ENCODE measurements around the gene GAB4. TPM values are rescaled to one million over a fixed set of nuclear protein-coding genes. Genes with fewer than 3 reads are reported as not detected.

The GAB4 gene
- total and polyA plus RNA-seq, 2 of the 8 experiments (the other 6 are each of a cell fraction or from before 2014, with no cell fraction given) = 0.03 to 0.17 TPM

- H3K4ac ChIP-seq (replicated peaks; ENCODE audit: insufficient read length, low read depth, low read length) = no peak overlapping the region
- DNase-seq (ENCODE audit: low read depth in 1 of 2, low spot score in 2 of 2) = peak in 1 of 2 experiments; percentile 11
- no peak overlapping the region for H3K4me2 ChIP-seq (ENCODE audit: insufficient read depth in 1 of 2, low read depth in 2 of 2, low read length in 2 of 2)
- H3K4me3 ChIP-seq (ENCODE audit: extremely low read depth in 1 of 4, insufficient read depth in 2 of 4, low read depth in 3 of 4, low read length in 4 of 4) = no peak overlapping the region
- TF ChIP-seq TAF7 (optimal IDR thresholded peaks at IDR 0.05; ENCODE audit: borderline replicate concordance, low read depth, low read length) (no peak), TAF1 (IDR thresholded peaks at IDR 0.05; ENCODE audit: low read depth, low read length) (no peak), CBX5 (IDR thresholded peaks at IDR 0.05; ENCODE audit: low read depth, low read length) (no peak), RBBP5 (IDR thresholded peaks at IDR 0.05; ENCODE audit: borderline replicate concordance, low read depth, low read length) (no peak), NANOG (IDR thresholded peaks at IDR 0.05; ENCODE audit: insufficient read depth, low read depth, low read length, poor library complexity, severe bottlenecking) (no peak)
- no peak overlapping the region for H2BK5ac ChIP-seq (ENCODE audit: low read depth, low read length)
- H2BK15ac ChIP-seq (ENCODE audit: low read length) = no peak overlapping the region
- H2AK5ac ChIP-seq (ENCODE audit: low read depth, low read length) = no peak overlapping the region
- H3K23ac ChIP-seq (ENCODE audit: insufficient read length) = no peak overlapping the region
- no peak overlapping the region for H2AFZ ChIP-seq (ENCODE audit: low read length)
- H3K27ac ChIP-seq (ENCODE audit: low read depth, low read length) = no peak overlapping the region
- no peak overlapping the region for H2BK20ac ChIP-seq (ENCODE audit: low read length)
- no peak overlapping the region for H3K14ac ChIP-seq (ENCODE audit: insufficient read length)
- no peaks in the 10 kb centered on the region for H4K20me1 ChIP-seq (replicated peaks in 1 of 2; ENCODE audit: control insufficient read depth in 1 of 2, insufficient read depth in 2 of 2, low read length in 2 of 2)
- H3K79me1 ChIP-seq (ENCODE audit: low read depth, low read length) = no peaks in the 10 kb centered on the region
- FAIRE-seq = no peak
- 76% methylated on average over 5 of the region's 14 CpGs; no CpG with 5 or more reads in 1 of the 2 experiments for WGBS, 2 experiments (ENCODE audit: extremely low coverage in 1 of 2, insufficient coverage in 1 of 2, insufficient read length in 1 of 2, insufficient replicate concordance in 2 of 2, low coverage in 1 of 2, low lambda C conversion rate in 2 of 2, missing lambda C conversion rate in 1 of 2)
- H3K36me3 ChIP-seq (ENCODE audit: control insufficient read depth in 2 of 4, insufficient read depth in 4 of 4, low read length in 3 of 4) = no peaks in the 10 kb centered on the region
- H3K79me2 ChIP-seq (ENCODE audit: control insufficient read depth in 1 of 2, insufficient read depth in 2 of 2, low read length in 2 of 2) = no peaks in the 10 kb centered on the region
- H4K91ac ChIP-seq (replicated peaks; ENCODE audit: insufficient read length, low read length) = no peak overlapping the region
- H2BK12ac ChIP-seq (ENCODE audit: low read depth, low read length) = no peak overlapping the region
- H3K9me3 ChIP-seq (ENCODE audit: insufficient read depth in 2 of 2, low read depth in 1 of 2, low read length in 1 of 2) = peaks cover 64 to 94% of the 10 kb centered on the region in 2 experiments
- ChIA-PET CTCF (ENCODE audit: partially characterized antibody) (no interaction called here), POLR2A (ENCODE audit: partially characterized antibody) (no interaction called here)
- H3K4me1 ChIP-seq (replicated peaks in 1 of 4; ENCODE audit: control insufficient read depth in 3 of 4, insufficient read depth in 4 of 4, low read length in 3 of 4) = no peaks in the 10 kb centered on the region
- no peaks in the 10 kb centered on the region; a peak in 1 of 7 replicates for H3K27me3 ChIP-seq (replicated peaks in 1 of 4; ENCODE audit: control insufficient read depth in 3 of 4, extremely low read depth in 1 of 4, insufficient read depth in 3 of 4, low read length in 3 of 4)
- no peak overlapping the region for H3K9ac ChIP-seq (replicated peaks in 1 of 4; ENCODE audit: extremely low read depth in 1 of 4, low read depth in 3 of 4, low read length in 3 of 4)
- no peak overlapping the region for H2BK120ac ChIP-seq (replicated peaks; ENCODE audit: low read depth, low read length)
- H4K5ac ChIP-seq (ENCODE audit: insufficient read length, low read depth, low read length) = no peak overlapping the region
- no peaks in the 10 kb centered on the region for H3K23me2 ChIP-seq (ENCODE audit: low read depth, low read length)
- H3K56ac ChIP-seq (replicated peaks; ENCODE audit: insufficient read length, low read depth, low read length) = no peak overlapping the region
- H4K8ac ChIP-seq (ENCODE audit: extremely low read depth, insufficient read depth, low read length) = no peak overlapping the region
- no peak overlapping the region for H3K18ac ChIP-seq (ENCODE audit: extremely low read depth, low read length)
Observed at GRCh38 chr22:16961477-16962186, 46.4 kb downstream of the GAB4 start.

Measured in H1 (cell line).